Adrenal gland (tissue), 12 donors: ENCODE results near the gene TBC1D2B. TPM values are rescaled to one million over a fixed set of nuclear protein-coding genes. Genes with fewer than 3 reads are reported as not detected.

Experiments used
- DNase-seq, 7 donors: peaks; one replicate each; pipeline ENCODE4 v3.0.0-alpha.2; 2019 to 2020
- H3K27ac ChIP-seq, 5 donors: fragments of 200-600 bp; sonication (generic) in 4 of 5; 1 replicate in 3 of 5; 2 replicates in 2 of 5; pipeline versions ENCODE4 v1.5.1 to v1.8.0; 2016 to 2020; ENCODE audit warnings: mild to moderate bottlenecking in 1 of 5
- H3K27me3 ChIP-seq: fragments of 200-600 bp; 2 replicates; pipeline ENCODE4 v1.8.0; 2021
- H3K36me3 ChIP-seq, 2 donors: fragments of 200-600 bp; replicated peaks in 1 of 2; 1 replicate in 1 of 2; 2 replicates in 1 of 2; pipeline versions ENCODE4 v1.5.1 to v1.8.0; 2018 to 2022
- H3K4me1 ChIP-seq, 2 donors: fragments of 200-600 bp; replicated peaks in 1 of 2; 1 replicate in 1 of 2; 2 replicates in 1 of 2; pipeline versions ENCODE4 v1.5.1 to v1.8.0; 2018 to 2021
- H3K4me3 ChIP-seq, 4 donors: fragments of 200-600 bp; sonication (generic) in 3 of 4; one replicate each; pipeline ENCODE4 v1.5.1; 2016 to 2018
- H3K9me3 ChIP-seq, 3 donors: fragments of 200-600 bp; sonication (generic) in 1 of 3; replicated peaks in 1 of 3; 1 replicate in 2 of 3; 2 replicates in 1 of 3; pipeline versions ENCODE4 v1.5.1 to v1.8.0; 2016 to 2021
- CTCF ChIP-seq, 6 experiments: fragments of 450-650 bp in 4 of 6; fragments of 200-600 bp in 2 of 6; sonication (generic) in 1 of 6; IDR thresholded peaks; 1 replicate in 5 of 6; 2 replicates in 1 of 6; pipeline versions ENCODE4 v1.5.1 to v1.8.0; 2016 to 2021; ENCODE audit warnings: antibody characterized with exemption in 6 of 6, mild to moderate bottlenecking in 2 of 6, moderate library complexity in 1 of 6
- POLR2A ChIP-seq, 2 donors: fragments of 450-650 bp; IDR thresholded peaks; one replicate each; pipeline ENCODE4 v1.6.1; 2017; ENCODE audit warnings: antibody characterized with exemption in 2 of 2, mild to moderate bottlenecking in 2 of 2, moderate library complexity in 1 of 2
- WGBS, 4 donors: extraction: QIAGEN DNeasy Blood & Tissue Kit in 2 of 4; methylation state at CpG; one replicate each; pipeline versions ENCODE4 v1.1.5 to v1.1.7; 2013 to 2017; 5-methylcytosine and 5-hydroxymethylcytosine counted together
- intact Hi-C, 2 donors: fragments of 100-400 bp; cut with DNase I; formaldehyde crosslinking; loops; one replicate each; pipeline versions ENCODE4 v1.14.1 to v1.15.0; 2022 to 2023
- polyA plus RNA-seq, 3 donors: library from polyadenylated mRNA; stranded (reverse); fragments of 200-250 nt in 2 of 3; fragments of 350-450 nt in 1 of 3; fragmentation: Illumina TruSeq in 1 of 3; extraction: RNeasy Lipid Tissue Mini Kit (QIAGEN cat#74804) in 1 of 3; gene quantifications; one replicate each; pipeline ENCODE4 v1.2.3, GENCODE V29; 2013 to 2014
- total RNA-seq, 9 donors: library from RNA; depleted of rRNA in 4 of 9; stranded (reverse); fragments of >200 nt in 4 of 9; fragments of 120-200 nt in 1 of 9; fragmentation: NEBNext Ultra II Directional in 1 of 9; extraction: Animal tissue kit (Norgen Biotek cat#: 25700) in 1 of 9; gene quantifications; one replicate each; pipeline versions ENCODE4 v1.1.0 to v1.2.4, GENCODE V29; 2013 to 2023
- donor health status: healthy with polysubstance abuse.
- donor health status: Bipolar disorder and iron deficiency.
- donor health status: DM: yes; HTN: yes; CAD: no.
- donor health status: DM: no; HTN: no; CAD: no.
- donor health status: DM: no; HTN: no; CAD: no.
- donor health status: DM: yes; HTN: yes; CAD: no.

TBC1D2B gene
- total and polyA plus RNA-seq, 12 donors = 16.3 to 95.0 (median 54.6) TPM

GRCh38 chr15:78004919-78005634 is 72.4 kb downstream of the TBC1D2B start:
- WGBS, 4 donors = 20 to 41% (median 26%) methylated on average over 9 to 10 of the region's 10 CpGs
- Histone ChIP-seq H3K36me3 (peaks cover 0 to 68% of the 10 kb centered on the region in 2 donors), H3K4me3 (no peak overlapping the region), H3K27me3 (no peaks in the 10 kb centered on the region), H3K27ac (peak overlapping the region; percentile 8 to 84 (median 65)), H3K4me1 (peaks cover 27 to 58% of the 10 kb centered on the region in 2 donors), H3K9me3 (no peaks in the 10 kb centered on the region)
- intact Hi-C loops = no loop called here
- TF ChIP-seq CTCF (IDR thresholded peaks at IDR 0.05) = peak in 5 of 6 experiments; percentile 13 to 44 (median 36)
- peak; percentile 38 to 85 for TF ChIP-seq POLR2A (IDR thresholded peaks at IDR 0.05)
- DNase-seq = peak; percentile 90 to 97 (median 96)

- Histone ChIP-seq H3K36me3 (peaks cover 0 to 71% of the 10 kb centered on the region in 2 donors), H3K27ac (peak overlapping the region; percentile 8 to 84 (median 65)), H3K27me3 (no peaks in the 10 kb centered on the region), H3K4me1 (peaks cover 27 to 63% of the 10 kb centered on the region in 2 donors), H3K4me3 (no peak overlapping the region), H3K9me3 (no peaks in the 10 kb centered on the region)
- intact Hi-C loops = no loop called here
- WGBS, 4 donors = 66 to 71% (median 68%) methylated on average over 8 to 9 of the region's 9 CpGs
- TF ChIP-seq CTCF (IDR thresholded peaks at IDR 0.05) (no peak), POLR2A (IDR thresholded peaks at IDR 0.05) (no peak)
- peak in 1 of 7 donors; percentile 65 for DNase-seq
Measured at GRCh38 chr15:78004222-78004727, 73.2 kb downstream of the TBC1D2B start.

GRCh38 chr15:78003539-78004008 is 73.9 kb downstream of the TBC1D2B start:
- Histone ChIP-seq H3K27ac (peak overlapping the region in 2 of 5 donors; percentile 80 to 84), H3K4me1 (peaks cover 27 to 62% of the 10 kb centered on the region in 2 donors), H3K36me3 (peaks cover 0 to 73% of the 10 kb centered on the region in 2 donors), H3K4me3 (no peak overlapping the region), H3K9me3 (no peaks in the 10 kb centered on the region), H3K27me3 (no peaks in the 10 kb centered on the region)
- WGBS, 4 donors = 83 to 93% (median 88%) methylated on average over 9 to 13 of the region's 13 CpGs
- DNase-seq = peak in 1 of 7 donors; percentile 65
- no peak for TF ChIP-seq POLR2A (IDR thresholded peaks at IDR 0.05)
- TF ChIP-seq CTCF (IDR thresholded peaks at IDR 0.05) = no peak
- intact Hi-C loops = no loop called here

GRCh38 chr15:78002996-78003395 is 74.5 kb downstream of the TBC1D2B start:
- Histone ChIP-seq H3K27me3 (no peaks in the 10 kb centered on the region), H3K4me1 (peaks cover 22 to 57% of the 10 kb centered on the region in 2 donors), H3K36me3 (peaks cover 0 to 73% of the 10 kb centered on the region in 2 donors), H3K27ac (peak overlapping the region in 2 of 5 donors; percentile 8 to 80), H3K4me3 (no peak overlapping the region), H3K9me3 (no peaks in the 10 kb centered on the region)
- WGBS, 4 donors = 94 to 96% (median 95%) methylated on average over 7 of the region's 7 CpGs
- TF ChIP-seq POLR2A (IDR thresholded peaks at IDR 0.05) (no peak), CTCF (IDR thresholded peaks at IDR 0.05) (no peak)
- peak in 1 of 7 donors; percentile 50 for DNase-seq
- intact Hi-C loops = no loop called here
